H9 (cell line): Measurements from ENCODE around the gene CREG2. TPM values are rescaled to one million over a fixed set of nuclear protein-coding genes. Genes with fewer than 3 reads are reported as not detected.

Experiments used
- DNase-seq: peaks from one replicate; pipeline ENCODE4 v3.0.0-alpha.2; 2017
- H2AFZ ChIP-seq: one replicate; pipeline ENCODE4 v1.6.1; 2013; ENCODE audit warnings: mild to moderate bottlenecking, low read length, control low read depth, moderate library complexity
- H2AK5ac ChIP-seq: 2 replicates; pipeline ENCODE4 v1.6.1; 2013; ENCODE audit warnings: low read length, control low read depth, mixed read lengths; ENCODE audit not compliant: insufficient read length
- H2BK120ac ChIP-seq: one replicate; pipeline ENCODE4 v1.6.1; 2013; ENCODE audit warnings: low read depth, mild to moderate bottlenecking, low read length, control low read depth, inconsistent platforms; ENCODE audit not compliant: poor library complexity, severe bottlenecking
- H2BK12ac ChIP-seq: 2 replicates; pipeline ENCODE4 v1.6.1; 2013; ENCODE audit warnings: low read length, control low read depth, mixed read lengths, low read depth; ENCODE audit not compliant: insufficient read length
- H2BK15ac ChIP-seq: 2 replicates; pipeline ENCODE4 v1.6.1; 2013; ENCODE audit warnings: low read depth, low read length, control low read depth
- H2BK20ac ChIP-seq: one replicate; pipeline ENCODE4 v1.6.1; 2013; ENCODE audit warnings: low read depth, mild to moderate bottlenecking, low read length, control low read depth, inconsistent platforms; ENCODE audit not compliant: poor library complexity, severe bottlenecking
- H2BK5ac ChIP-seq: 2 replicates; pipeline ENCODE4 v1.6.1; 2013; ENCODE audit warnings: low read length, control low read depth, mixed read lengths; ENCODE audit not compliant: insufficient read length
- H3K14ac ChIP-seq: 2 replicates; pipeline ENCODE4 v1.6.1; 2013; ENCODE audit warnings: low read length, control low read depth; ENCODE audit not compliant: insufficient read depth
- H3K18ac ChIP-seq: 2 replicates; pipeline ENCODE4 v1.6.1; 2013; ENCODE audit warnings: low read depth, mild to moderate bottlenecking, mixed read lengths, low read length, control low read depth; ENCODE audit not compliant: insufficient read length
- H3K23ac ChIP-seq: 2 replicates; pipeline ENCODE4 v1.6.1; 2013; ENCODE audit warnings: low read length, control low read depth, mixed read lengths, low read depth; ENCODE audit not compliant: insufficient read length
- H3K23me2 ChIP-seq: 2 replicates; pipeline ENCODE4 v1.6.1; 2013; ENCODE audit warnings: low read depth, mild to moderate bottlenecking, mixed read lengths, low read length, control low read depth; ENCODE audit not compliant: insufficient read length, poor library complexity, severe bottlenecking
- H3K27ac ChIP-seq: 2 replicates; pipeline ENCODE4 v1.5.1; 2013; ENCODE audit warnings: low read length, control low read depth, mixed read lengths, low read depth; ENCODE audit not compliant: insufficient read length
- H3K27me3 ChIP-seq: 2 replicates; pipeline ENCODE4 v1.6.1; 2013; ENCODE audit warnings: low read length, control low read depth, inconsistent platforms; ENCODE audit not compliant: insufficient read depth
- H3K4ac ChIP-seq: 2 replicates; pipeline ENCODE4 v1.6.1; 2013; ENCODE audit warnings: low read depth, mild to moderate bottlenecking, control low read depth, inconsistent platforms, low read length, moderate library complexity
- H3K4me1 ChIP-seq: 2 replicates; pipeline ENCODE4 v1.6.1; 2013; ENCODE audit warnings: low read length, control low read depth, inconsistent platforms; ENCODE audit not compliant: insufficient read depth
- H3K4me2 ChIP-seq: 2 replicates; pipeline ENCODE4 v1.6.1; 2013; ENCODE audit warnings: low read length, control low read depth, mixed read lengths; ENCODE audit not compliant: insufficient read length, insufficient read depth
- H3K56ac ChIP-seq: 2 replicates; pipeline ENCODE4 v1.6.1; 2013; ENCODE audit warnings: low read depth, mild to moderate bottlenecking, mixed read lengths, low read length, control low read depth; ENCODE audit not compliant: insufficient read length
- H3K79me1 ChIP-seq: 2 replicates; pipeline ENCODE4 v1.6.1; 2013; ENCODE audit warnings: low read depth, mild to moderate bottlenecking, moderate library complexity, low read length, control low read depth, inconsistent platforms; ENCODE audit not compliant: insufficient read depth, poor library complexity, severe bottlenecking
- H3K79me2 ChIP-seq: 2 replicates; pipeline ENCODE4 v1.6.1; 2013; ENCODE audit warnings: low read length, control low read depth, inconsistent platforms; ENCODE audit not compliant: insufficient read depth
- H3K9ac ChIP-seq: 2 replicates; pipeline ENCODE4 v1.6.1; 2013; ENCODE audit warnings: low read length, control low read depth, mixed read lengths; ENCODE audit not compliant: insufficient read length; ENCODE audit errors: extremely low read depth
- H3K9me3 ChIP-seq: one replicate; pipeline ENCODE4 v1.6.1; 2013; ENCODE audit warnings: low read depth, low read length, inconsistent platforms; ENCODE audit not compliant: control insufficient read depth
- H3T11ph ChIP-seq: one replicate; pipeline ENCODE4 v1.6.1; 2013; ENCODE audit warnings: mild to moderate bottlenecking, low read length, control low read depth, inconsistent platforms
- H4K20me1 ChIP-seq: one replicate; pipeline ENCODE4 v1.6.1; 2013; ENCODE audit not compliant: control insufficient read depth, insufficient read length, insufficient read depth
- H4K5ac ChIP-seq: 2 replicates; pipeline ENCODE4 v1.6.1; 2013; ENCODE audit warnings: low read depth, mild to moderate bottlenecking, mixed read lengths, low read length, control low read depth; ENCODE audit not compliant: insufficient read length
- H4K8ac ChIP-seq: replicated peaks from 2 replicates; pipeline ENCODE4 v1.6.1; 2013; ENCODE audit warnings: low read length, control low read depth, mixed read lengths, low read depth; ENCODE audit not compliant: insufficient read length
- H4K91ac ChIP-seq: 2 replicates; pipeline ENCODE4 v1.6.1; 2013; ENCODE audit warnings: low read depth, mild to moderate bottlenecking, moderate library complexity, mixed read lengths, low read length, control low read depth; ENCODE audit not compliant: insufficient read length
- H3K27ac Mint-ChIP-seq, 3 experiments: 2 replicates in 2 of 3; 3 replicates in 1 of 3; pipeline ENCODE4 v1.8.0; 2020 to 2021; ENCODE audit warnings: mixed read lengths in 3 of 3, mild to moderate bottlenecking in 1 of 3, moderate library complexity in 1 of 3
- H3K27me3 Mint-ChIP-seq: 2 replicates; pipeline ENCODE4 v1.8.0; 2021; ENCODE audit warnings: low read depth, mild to moderate bottlenecking, moderate library complexity, mixed read lengths
- H3K36me3 Mint-ChIP-seq, 3 experiments: 2 replicates in 2 of 3; 3 replicates in 1 of 3; pipeline ENCODE4 v1.8.0; 2020 to 2021; ENCODE audit warnings: low read depth in 3 of 3, mixed read lengths in 3 of 3; ENCODE audit not compliant: insufficient read depth in 1 of 3
- H3K4me1 Mint-ChIP-seq, 2 experiments: 2 replicates each; pipeline ENCODE4 v1.8.0; 2020; ENCODE audit warnings: mixed read lengths in 2 of 2
- H3K4me3 Mint-ChIP-seq, 2 experiments: 2 replicates in 1 of 2; 3 replicates in 1 of 2; pipeline ENCODE4 v1.8.0; 2020 to 2021; ENCODE audit warnings: mild to moderate bottlenecking in 2 of 2, mixed read lengths in 2 of 2, moderate library complexity in 1 of 2
- H3K9me3 Mint-ChIP-seq, 2 experiments: 2 replicates in 1 of 2; 3 replicates in 1 of 2; pipeline ENCODE4 v1.8.0; 2020; ENCODE audit warnings: mild to moderate bottlenecking in 2 of 2, mixed read lengths in 2 of 2, moderate library complexity in 1 of 2
- CTCF ChIP-seq: fragments of 200-600 bp; sonication (generic); conservative IDR thresholded peaks from 3 replicates; pipeline ENCODE4 v1.8.0; 2021; ENCODE audit warnings: antibody characterized with exemption, mild to moderate bottlenecking
- WGBS: extraction: QIAGEN DNeasy Blood & Tissue Kit; methylation state at CpG from one replicate; pipeline ENCODE4 v1.1.7; 2013; ENCODE audit warnings: missing lambda C conversion rate, low lambda C conversion rate, mixed read lengths; ENCODE audit not compliant: insufficient read length; ENCODE audit errors: extremely low coverage; 5-methylcytosine and 5-hydroxymethylcytosine counted together
- total RNA-seq: library from RNA; stranded (reverse); gene quantifications from 2 replicates; pipeline ENCODE4 v1.2.1, GENCODE V29; 2021

Gene CREG2
- total RNA-seq, 1 experiment from 2014 or later: 0.77 TPM

- Histone ChIP-seq H3T11ph (no peak overlapping the region), H3K9ac (no peak overlapping the region), H4K5ac (no peak overlapping the region), H3K4ac (no peak overlapping the region), H3K79me1 (no peaks in the 10 kb centered on the region), H2BK15ac (no peak overlapping the region), H4K8ac (no peak overlapping the region), H3K4me1 (0 out of 2 replicates have a peak, but pooled peaks cover 2% of the 10 kb centered on the region), H3K9me3 (no peaks in the 10 kb centered on the region), H3K23me2 (no peaks in the 10 kb centered on the region), H2BK5ac (no peak overlapping the region), H3K27me3 (no peaks in the 10 kb centered on the region), H2BK20ac (no peak overlapping the region), H2AK5ac (no peak overlapping the region), H3K14ac (no peak overlapping the region), H3K27ac (no peak overlapping the region), H4K91ac (no peak overlapping the region), H2AFZ (no peak overlapping the region), H4K20me1 (no peaks in the 10 kb centered on the region), H3K79me2 (no peaks in the 10 kb centered on the region), H3K56ac (no peak overlapping the region), H2BK120ac (no peak overlapping the region), H3K18ac (no peak overlapping the region), H3K23ac (no peak overlapping the region), H2BK12ac (no peak overlapping the region), H3K4me2 (no peak overlapping the region)
- no peak for DNase-seq
- no peak for TF ChIP-seq CTCF
- Mint-ChIP-seq H3K4me3 (no peak overlapping the region), H3K27ac (no peak overlapping the region), H3K9me3 (no peaks in the 10 kb centered on the region), H3K36me3 (no peaks in the 10 kb centered on the region), H3K27me3 (0 out of 2 replicates have a peak, but pooled peaks cover 2% of the 10 kb centered on the region), H3K4me1 (peaks cover 12 to 20% of the 10 kb centered on the region in 2 experiments)
- no CpG with 5 or more reads among the region's 4 CpGs for WGBS
These were observed 44.2 kb upstream of the CREG2 start for GRCh38 chr2:101431486-101431885.
